ENCODE data around the gene NTNG1. TPM values are rescaled to one million over a fixed set of nuclear protein-coding genes. Genes with fewer than 3 reads are reported as not detected.

NTNG1 gene
- total RNA-seq, 1 experiment from 2014 or later: 2.3 TPM

DNA sequence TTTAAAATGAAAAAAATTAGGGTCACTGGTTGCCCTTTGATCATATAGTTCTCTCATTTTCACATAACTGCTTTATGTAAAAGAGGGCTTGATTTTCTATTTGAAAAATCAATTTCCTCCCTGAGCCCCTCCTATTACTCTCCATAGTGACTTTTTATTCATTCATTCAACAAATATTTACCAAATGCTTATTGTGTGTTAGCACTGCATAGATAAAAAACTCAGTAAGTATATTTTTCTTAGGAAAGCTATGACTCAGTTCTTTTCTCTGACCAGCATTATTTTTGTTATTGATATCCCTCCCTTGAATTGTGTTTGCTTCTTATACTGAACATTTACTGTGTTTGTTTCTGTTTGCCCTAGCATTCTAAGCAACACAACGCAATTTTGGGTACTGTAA, 59.8 kb downstream of the NTNG1 start:
- H3K4me3 Mint-ChIP-seq: no peak overlapping the region
- DNase-seq (ENCODE audit: low spot score): no peak
- peaks cover 5% of the 10 kb centered on the region for H3K4me1 Mint-ChIP-seq
- no peaks in the 10 kb centered on the region for H3K27me3 Mint-ChIP-seq (ENCODE audit: low read depth)
- peaks cover 21% of the 10 kb centered on the region for H3K9me3 Mint-ChIP-seq
- H3K27ac Mint-ChIP-seq: no peak overlapping the region
- CTCF ChIA-PET: no interaction called here
- H3K36me3 Mint-ChIP-seq: peaks cover 12% of the 10 kb centered on the region
- ATAC-seq: no peak
- POLR2A ChIA-PET: no interaction called here
- TF ChIP-seq ZNF423 (CRISPR knock-in tag; IDR thresholded peaks at IDR 0.05) (no peak), E2F4 (CRISPR knock-in tag; IDR thresholded peaks at IDR 0.05; ENCODE audit: borderline replicate concordance, low read depth) (no peak), ESRRA (CRISPR knock-in tag; IDR thresholded peaks at IDR 0.05; ENCODE audit: borderline replicate concordance) (no peak), MYBL2 (CRISPR knock-in tag; IDR thresholded peaks at IDR 0.05) (no peak), KAT7 (CRISPR knock-in tag; IDR thresholded peaks at IDR 0.05; ENCODE audit: borderline replicate concordance) (no peak), SOX15 (CRISPR knock-in tag; IDR thresholded peaks at IDR 0.05) (no peak), EMX1 (CRISPR knock-in tag; IDR thresholded peaks at IDR 0.05) (no peak), NFYB (CRISPR knock-in tag; conservative IDR thresholded peaks at IDR 0.05; ENCODE audit: low read depth) (no peak), ZNF219 (CRISPR knock-in tag; IDR thresholded peaks at IDR 0.05; ENCODE audit: borderline replicate concordance) (no peak), HMGA2 (CRISPR knock-in tag; IDR thresholded peaks at IDR 0.05) (no peak), OVOL2 (CRISPR knock-in tag; IDR thresholded peaks at IDR 0.05; ENCODE audit: borderline replicate concordance) (no peak), NFE2L1 (CRISPR knock-in tag; IDR thresholded peaks at IDR 0.05) (no peak), E2F5 (CRISPR knock-in tag; IDR thresholded peaks at IDR 0.05) (no peak)
- TF ChIP-seq, protein P1, sequence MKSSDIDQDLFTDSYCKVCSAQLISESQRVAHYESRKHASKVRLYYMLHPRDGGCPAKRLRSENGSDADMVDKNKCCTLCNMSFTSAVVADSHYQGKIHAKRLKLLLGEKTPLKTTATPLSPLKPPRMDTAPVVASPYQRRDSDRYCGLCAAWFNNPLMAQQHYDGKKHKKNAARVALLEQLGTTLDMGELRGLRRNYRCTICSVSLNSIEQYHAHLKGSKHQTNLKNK (CRISPR knock-in tag; IDR thresholded peaks at IDR 0.05): no peak

DNA sequence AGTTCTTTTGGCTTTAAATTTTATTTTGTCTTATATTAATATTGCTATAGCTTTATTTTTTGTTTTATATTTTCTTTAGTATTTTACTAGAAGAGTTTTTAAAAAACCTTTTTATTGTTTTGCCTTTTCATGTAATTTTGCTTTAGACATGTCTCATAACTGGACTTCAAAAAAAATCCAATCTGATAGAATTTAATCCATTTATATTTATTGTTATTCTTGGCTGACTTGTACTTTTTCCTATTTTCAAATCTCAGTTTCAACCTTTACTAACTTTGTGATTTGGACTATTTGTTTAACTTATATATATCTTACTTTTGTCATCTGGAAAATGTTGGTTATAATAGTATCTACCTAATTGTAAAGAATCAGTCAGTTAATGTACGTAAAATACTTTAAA, 61.2 kb downstream of the NTNG1 start:
- no peak overlapping the region for H3K27ac Mint-ChIP-seq
- no peaks in the 10 kb centered on the region for H3K27me3 Mint-ChIP-seq (ENCODE audit: low read depth)
- H3K36me3 Mint-ChIP-seq: peaks cover 12% of the 10 kb centered on the region
- H3K4me3 Mint-ChIP-seq: no peak overlapping the region
- ChIA-PET CTCF (no interaction called here), POLR2A (no interaction called here)
- no peak for ATAC-seq
- peaks cover 3% of the 10 kb centered on the region; the same call in 1 of the 2 replicates for H3K4me1 Mint-ChIP-seq
- DNase-seq (ENCODE audit: low spot score): no peak
- peaks cover 21% of the 10 kb centered on the region for H3K9me3 Mint-ChIP-seq
- TF ChIP-seq ZNF232 (CRISPR knock-in tag; IDR thresholded peaks at IDR 0.05) (no peak), CREB1 (CRISPR knock-in tag; IDR thresholded peaks at IDR 0.05) (no peak), ERG (CRISPR knock-in tag; IDR thresholded peaks at IDR 0.05) (no peak), GABPB1 (CRISPR knock-in tag; IDR thresholded peaks at IDR 0.05) (no peak), NFE2L1 (CRISPR knock-in tag; IDR thresholded peaks at IDR 0.05) (no peak), AR (CRISPR knock-in tag; IDR thresholded peaks at IDR 0.05) (no peak), RELA (CRISPR knock-in tag; IDR thresholded peaks at IDR 0.05; ENCODE audit: borderline replicate concordance) (no peak)
- TF ChIP-seq, protein P2, sequence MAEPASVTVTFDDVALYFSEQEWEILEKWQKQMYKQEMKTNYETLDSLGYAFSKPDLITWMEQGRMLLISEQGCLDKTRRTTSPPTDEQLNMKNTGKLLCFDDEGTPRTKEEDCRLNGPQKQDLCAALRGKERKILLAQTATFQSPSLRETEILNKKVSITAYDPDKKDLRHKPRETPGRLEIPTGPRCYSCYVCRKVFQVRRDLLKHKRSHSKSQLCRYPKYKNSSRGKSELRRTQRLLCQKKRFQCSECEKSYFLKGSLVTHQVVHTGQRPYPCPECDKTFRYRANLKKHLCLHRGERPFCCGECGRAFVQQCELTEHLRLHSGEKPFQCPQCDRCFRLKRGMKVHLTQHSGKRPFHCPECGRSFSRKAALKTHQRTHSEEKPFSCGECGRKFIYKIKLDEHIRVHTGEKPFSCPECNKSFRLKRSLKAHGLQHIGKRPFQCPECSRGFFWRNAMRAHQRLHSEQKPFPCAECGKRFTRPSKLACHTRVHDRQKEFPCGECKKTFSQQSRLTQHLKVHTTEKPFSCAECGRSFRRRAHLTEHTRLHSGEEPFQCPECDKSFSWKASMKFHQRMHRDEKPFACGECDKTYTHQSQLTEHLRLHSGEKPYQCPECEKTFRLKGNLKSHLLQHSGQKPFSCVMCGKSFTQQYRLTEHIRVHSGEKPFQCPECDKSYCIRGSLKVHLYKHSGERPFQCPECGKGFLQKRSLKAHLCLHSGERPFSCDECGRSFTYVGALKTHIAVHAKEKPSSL (CRISPR knock-in tag; conservative IDR thresholded peaks at IDR 0.05): no peak

Measured in WTC11 (cell line).